Neural cell (in vitro differentiated cells): ENCODE measurements around the gene HSD17B2. TPM values are rescaled to one million over a fixed set of nuclear protein-coding genes. Genes with fewer than 3 reads are reported as not detected.

Experiments used
- H2AFZ ChIP-seq: fragments of 200-600, 300-800 bp; sonication (generic), shearing (Covaris generic); 2 replicates; pipeline ENCODE4 v1.6.0; 2014; ENCODE audit warnings: low read depth, mild to moderate bottlenecking, antibody characterized with exemption, low read length, moderate library complexity
- H3F3A ChIP-seq: fragments of 200-600 bp; shearing (Covaris generic); 2 replicates; pipeline ENCODE4 v1.6.1; 2016; ENCODE audit warnings: mild to moderate bottlenecking, moderate library complexity, mixed read lengths, antibody characterized with exemption, low read length; ENCODE audit not compliant: insufficient read depth, poor library complexity, severe bottlenecking
- H3K27ac ChIP-seq: fragments of 200-600, 300-800 bp; sonication (generic), shearing (Covaris generic); 2 replicates; pipeline ENCODE4 v1.5.1; 2014; ENCODE audit warnings: mild to moderate bottlenecking, low read length, moderate library complexity
- H3K27me3 ChIP-seq: fragments of 300-800, 200-600 bp; sonication (generic), shearing (Covaris generic); 2 replicates; pipeline ENCODE4 v1.6.0; 2014; ENCODE audit warnings: mild to moderate bottlenecking, low read depth, low read length, moderate library complexity; ENCODE audit not compliant: insufficient read depth
- H3K36me3 ChIP-seq: fragments of 300-800, 200-600 bp; sonication (generic), shearing (Covaris generic); 2 replicates; pipeline ENCODE4 v1.5.1; 2014; ENCODE audit warnings: mild to moderate bottlenecking, antibody characterized with exemption, low read length, moderate library complexity; ENCODE audit not compliant: insufficient read depth
- H3K4me2 ChIP-seq: fragments of 300-800, 200-600 bp; sonication (generic), shearing (Covaris generic); 2 replicates; pipeline ENCODE4 v1.6.0; 2014; ENCODE audit warnings: mild to moderate bottlenecking, low read length
- H3K4me3 ChIP-seq: fragments of 300-800, 200-600 bp; sonication (generic), shearing (Covaris generic); 2 replicates; pipeline ENCODE4 v1.5.1; 2014; ENCODE audit warnings: mild to moderate bottlenecking, low read length, moderate library complexity
- H3K79me2 ChIP-seq: fragments of 200-600 bp; shearing (Covaris generic); replicated peaks from 2 replicates; pipeline ENCODE4 v1.6.0; 2014; ENCODE audit warnings: mild to moderate bottlenecking, low read length, moderate library complexity; ENCODE audit not compliant: insufficient read depth
- H3K9ac ChIP-seq: fragments of 300-800, 200-600 bp; sonication (generic), shearing (Covaris generic); 2 replicates; pipeline ENCODE4 v1.6.1; 2016; ENCODE audit warnings: mild to moderate bottlenecking, low read length, mixed read lengths
- H3K9me2 ChIP-seq: fragments of 200-600 bp; shearing (Covaris generic); 2 replicates; pipeline ENCODE4 v1.6.1; 2016; ENCODE audit warnings: mild to moderate bottlenecking, low read length, mixed read lengths; ENCODE audit not compliant: insufficient read depth
- H3K9me3 ChIP-seq: fragments of 200-600, 300-800 bp; sonication (generic), shearing (Covaris generic); 2 replicates; pipeline ENCODE4 v1.6.1; 2016; ENCODE audit warnings: mild to moderate bottlenecking, mixed run types, low read length, moderate library complexity, mixed read lengths
- H4K20me1 ChIP-seq: fragments of 200-600 bp; shearing (Covaris generic); 2 replicates; pipeline ENCODE4 v1.6.1; 2016; ENCODE audit warnings: mild to moderate bottlenecking, mixed run types; ENCODE audit not compliant: insufficient read depth
- CTCF ChIP-seq: fragments of 450-650 bp; IDR thresholded peaks from 2 replicates; pipeline ENCODE4 v1.5.1; 2014; ENCODE audit warnings: antibody characterized with exemption, mild to moderate bottlenecking, moderate library complexity; ENCODE audit not compliant: poor library complexity, severe bottlenecking
- EP300 ChIP-seq: fragments of 450-650 bp; conservative IDR thresholded peaks from 2 replicates; pipeline ENCODE4 v1.6.1; 2014; ENCODE audit warnings: antibody characterized with exemption, mild to moderate bottlenecking, moderate library complexity; ENCODE audit not compliant: poor library complexity, severe bottlenecking
- EZH2 ChIP-seq: fragments of 200-600, 300-800 bp; shearing (Covaris generic), sonication (generic); IDR thresholded peaks from 2 replicates; pipeline ENCODE4 v1.6.1; 2014; ENCODE audit warnings: antibody characterized with exemption, low read length, borderline replicate concordance, mild to moderate bottlenecking; ENCODE audit not compliant: insufficient read depth, poor library complexity, severe bottlenecking
- MXI1 ChIP-seq: fragments of 450-650 bp; conservative IDR thresholded peaks from 2 replicates; pipeline ENCODE4 v1.6.1; 2014; ENCODE audit warnings: antibody characterized with exemption, mild to moderate bottlenecking; ENCODE audit not compliant: poor library complexity, severe bottlenecking
- POLR2AphosphoS5 ChIP-seq: IDR thresholded peaks from 2 replicates; pipeline ENCODE4 v1.6.1; 2012
- RAD21 ChIP-seq: fragments of 450-650 bp; conservative IDR thresholded peaks from 2 replicates; pipeline ENCODE4 v1.6.1; 2014; ENCODE audit warnings: antibody characterized with exemption, mild to moderate bottlenecking, moderate library complexity
- REST ChIP-seq: IDR thresholded peaks from 2 replicates; pipeline ENCODE4 v1.6.1; 2012; ENCODE audit warnings: borderline replicate concordance
- SMC3 ChIP-seq: fragments of 450-650 bp; conservative IDR thresholded peaks from 2 replicates; pipeline ENCODE4 v1.6.1; 2014; ENCODE audit warnings: antibody characterized with exemption, mild to moderate bottlenecking, moderate library complexity; ENCODE audit not compliant: poor library complexity
- TAF1 ChIP-seq: IDR thresholded peaks from 2 replicates; pipeline ENCODE4 v1.6.1; 2012; ENCODE audit warnings: low read depth
- polyA plus RNA-seq: library from polyadenylated mRNA; depleted of rRNA; stranded (reverse); fragments of >200 nt; gene quantifications from 2 replicates; pipeline ENCODE4 v1.2.3, GENCODE V29; 2014

The HSD17B2 gene
- polyA plus RNA-seq, 1 donor from 2014 or later = not detected

GRCh38 chr16:82016964-82017363 is 18.1 kb upstream of the HSD17B2 start:
- Histone ChIP-seq H3K79me2 (no peaks in the 10 kb centered on the region), H4K20me1 (no peaks in the 10 kb centered on the region), H3K9ac (no peak overlapping the region), H2AFZ (no peak overlapping the region), H3K4me2 (no peak overlapping the region), H3K27ac (no peak overlapping the region), H3K4me3 (no peak overlapping the region), H3K27me3 (no peaks in the 10 kb centered on the region), H3K36me3 (no peaks in the 10 kb centered on the region), H3K9me3 (no peaks in the 10 kb centered on the region), H3F3A (no peaks in the 10 kb centered on the region), H3K9me2 (no peaks in the 10 kb centered on the region)
- TF ChIP-seq POLR2AphosphoS5 (no peak), RAD21 (no peak), SMC3 (no peak), MXI1 (no peak), TAF1 (no peak), EP300 (no peak), CTCF (no peak), REST (no peak)

GRCh38 chr16:82017911-82018568 is 17.0 kb upstream of the HSD17B2 start:
- Histone ChIP-seq H3F3A (no peaks in the 10 kb centered on the region), H3K9me3 (no peaks in the 10 kb centered on the region), H2AFZ (no peak overlapping the region), H3K79me2 (no peaks in the 10 kb centered on the region), H3K4me2 (no peak overlapping the region), H3K4me3 (no peak overlapping the region), H3K9me2 (no peaks in the 10 kb centered on the region), H3K36me3 (no peaks in the 10 kb centered on the region), H3K27ac (no peak overlapping the region), H3K27me3 (no peaks in the 10 kb centered on the region), H3K9ac (no peak overlapping the region), H4K20me1 (no peaks in the 10 kb centered on the region)
- no peak for TF ChIP-seq EZH2
- no peak for TF ChIP-seq CTCF
- TF ChIP-seq TAF1 = no peak
- TF ChIP-seq EP300 = no peak
- TF ChIP-seq SMC3 = no peak
- no peak for TF ChIP-seq RAD21
- no peak for TF ChIP-seq POLR2AphosphoS5
